GM12891 (cell line): ENCODE measurements around the gene LCE1B.

Experiments used
- POLR2A ChIP-seq: IDR thresholded peaks from 2 replicates; pipeline ENCODE4 v1.6.1; 2011; ENCODE audit warnings: low read depth, low read length, control low read depth
- POLR2AphosphoS5 ChIP-seq: IDR thresholded peaks from 2 replicates; pipeline ENCODE4 v1.6.1; 2011; ENCODE audit warnings: low read depth, low read length, control low read depth
- POU2F2 ChIP-seq: IDR thresholded peaks from 2 replicates; pipeline ENCODE4 v1.6.1; 2011; ENCODE audit warnings: low read depth, mild to moderate bottlenecking, control low read depth, low read length, moderate library complexity
- TAF1 ChIP-seq: IDR thresholded peaks from 2 replicates; pipeline ENCODE4 v1.6.1; 2011; ENCODE audit warnings: low read depth, low read length, control low read depth

- TF ChIP-seq POLR2A: no peak
- no peak for TF ChIP-seq POLR2AphosphoS5
- no peak for TF ChIP-seq TAF1
- TF ChIP-seq POU2F2: no peak
Measured at GRCh38 chr1:152859696-152860095, 47.9 kb downstream of the LCE1B start, which contains the start of gene LCE7A.
